Spleen (tissue), 7 donors: ENCODE results near the gene USP24.

Experiments used
- POLR2A ChIP-seq, 3 donors: fragments of 450-650 bp; IDR thresholded peaks; one replicate each; pipeline ENCODE4 v1.5.1; 2017; ENCODE audit warnings: antibody characterized with exemption in 3 of 3, mild to moderate bottlenecking in 1 of 3
- POLR2AphosphoS5 ChIP-seq, 3 donors: sonication (generic); formaldehyde crosslinking; IDR thresholded peaks; one replicate each; pipeline ENCODE4 v1.5.1; 2017; ENCODE audit warnings: antibody characterized with exemption in 3 of 3
- TF ChIP-seq, protein P1 (sequence below), 11 experiments: fragments of 200-600 bp in 7 of 11; fragments of 450-650 bp in 4 of 11; sonication (generic) in 4 of 11; IDR thresholded peaks in 8 of 11; conservative IDR thresholded peaks in 3 of 11; 1 replicate in 7 of 11; 2 replicates in 4 of 11; pipeline versions ENCODE4 v1.4.0 to v1.8.0; 2016 to 2021; ENCODE audit warnings: antibody characterized with exemption in 11 of 11, inconsistent platforms in 4 of 11, mild to moderate bottlenecking in 1 of 11
- donor health status: DM: no; HTN: no; CAD: no; lungs with moderate emphysema.
- donor health status: DM: no; HTN: no; CAD: no.
- donor health status: DM: no; HTN: no; CAD: no.

DNA sequence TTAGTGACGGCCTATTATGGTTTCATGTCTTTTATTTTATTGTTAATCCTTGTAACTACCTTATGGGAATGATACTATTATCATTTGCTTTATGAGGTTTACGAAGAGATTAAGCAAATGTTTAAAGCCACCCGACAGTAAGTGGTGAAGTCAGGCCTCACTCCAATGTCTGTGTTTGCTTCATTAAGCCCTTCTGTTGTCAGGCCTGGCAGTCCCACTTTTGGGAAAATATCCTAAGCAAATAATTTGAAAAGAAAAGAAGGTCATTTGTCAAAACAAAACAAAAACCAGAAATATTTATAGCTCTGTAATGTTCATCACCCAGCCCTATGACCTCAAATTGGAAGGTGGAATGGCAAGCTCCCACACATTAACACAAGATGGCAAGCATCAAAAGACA, 40.7 kb upstream of the USP24 start:
- no peak for TF ChIP-seq POLR2AphosphoS5 (IDR thresholded peaks at IDR 0.05)
- TF ChIP-seq, protein P1, sequence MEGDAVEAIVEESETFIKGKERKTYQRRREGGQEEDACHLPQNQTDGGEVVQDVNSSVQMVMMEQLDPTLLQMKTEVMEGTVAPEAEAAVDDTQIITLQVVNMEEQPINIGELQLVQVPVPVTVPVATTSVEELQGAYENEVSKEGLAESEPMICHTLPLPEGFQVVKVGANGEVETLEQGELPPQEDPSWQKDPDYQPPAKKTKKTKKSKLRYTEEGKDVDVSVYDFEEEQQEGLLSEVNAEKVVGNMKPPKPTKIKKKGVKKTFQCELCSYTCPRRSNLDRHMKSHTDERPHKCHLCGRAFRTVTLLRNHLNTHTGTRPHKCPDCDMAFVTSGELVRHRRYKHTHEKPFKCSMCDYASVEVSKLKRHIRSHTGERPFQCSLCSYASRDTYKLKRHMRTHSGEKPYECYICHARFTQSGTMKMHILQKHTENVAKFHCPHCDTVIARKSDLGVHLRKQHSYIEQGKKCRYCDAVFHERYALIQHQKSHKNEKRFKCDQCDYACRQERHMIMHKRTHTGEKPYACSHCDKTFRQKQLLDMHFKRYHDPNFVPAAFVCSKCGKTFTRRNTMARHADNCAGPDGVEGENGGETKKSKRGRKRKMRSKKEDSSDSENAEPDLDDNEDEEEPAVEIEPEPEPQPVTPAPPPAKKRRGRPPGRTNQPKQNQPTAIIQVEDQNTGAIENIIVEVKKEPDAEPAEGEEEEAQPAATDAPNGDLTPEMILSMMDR (IDR thresholded peaks at IDR 0.05 in 8 of 11, conservative IDR thresholded peaks at IDR 0.05 in 3 of 11): no peak
- TF ChIP-seq POLR2A (IDR thresholded peaks at IDR 0.05): no peak
